Ovary (tissue), 3 donors: ENCODE measurements around the gene HPS1.

Experiments
- EP300 ChIP-seq: sonication (generic); formaldehyde crosslinking; IDR thresholded peaks from one replicate; pipeline ENCODE4 v1.6.1; 2017; ENCODE audit warnings: antibody characterized with exemption
- POLR2A ChIP-seq: fragments of 450-650 bp; IDR thresholded peaks from one replicate; pipeline ENCODE4 v1.6.1; 2017; ENCODE audit warnings: antibody characterized with exemption, mild to moderate bottlenecking, moderate library complexity
- TF ChIP-seq, protein P1 (sequence below), 3 donors: fragments of 450-650 bp in 2 of 3; fragments of 200-600 bp in 1 of 3; IDR thresholded peaks; one replicate each; pipeline versions ENCODE4 v1.5.1 to v1.8.0; 2016 to 2022; ENCODE audit warnings: antibody characterized with exemption in 3 of 3, mild to moderate bottlenecking in 1 of 3
- donor health status: DM: no; HTN: no; CAD: no.

- TF ChIP-seq, protein P1, sequence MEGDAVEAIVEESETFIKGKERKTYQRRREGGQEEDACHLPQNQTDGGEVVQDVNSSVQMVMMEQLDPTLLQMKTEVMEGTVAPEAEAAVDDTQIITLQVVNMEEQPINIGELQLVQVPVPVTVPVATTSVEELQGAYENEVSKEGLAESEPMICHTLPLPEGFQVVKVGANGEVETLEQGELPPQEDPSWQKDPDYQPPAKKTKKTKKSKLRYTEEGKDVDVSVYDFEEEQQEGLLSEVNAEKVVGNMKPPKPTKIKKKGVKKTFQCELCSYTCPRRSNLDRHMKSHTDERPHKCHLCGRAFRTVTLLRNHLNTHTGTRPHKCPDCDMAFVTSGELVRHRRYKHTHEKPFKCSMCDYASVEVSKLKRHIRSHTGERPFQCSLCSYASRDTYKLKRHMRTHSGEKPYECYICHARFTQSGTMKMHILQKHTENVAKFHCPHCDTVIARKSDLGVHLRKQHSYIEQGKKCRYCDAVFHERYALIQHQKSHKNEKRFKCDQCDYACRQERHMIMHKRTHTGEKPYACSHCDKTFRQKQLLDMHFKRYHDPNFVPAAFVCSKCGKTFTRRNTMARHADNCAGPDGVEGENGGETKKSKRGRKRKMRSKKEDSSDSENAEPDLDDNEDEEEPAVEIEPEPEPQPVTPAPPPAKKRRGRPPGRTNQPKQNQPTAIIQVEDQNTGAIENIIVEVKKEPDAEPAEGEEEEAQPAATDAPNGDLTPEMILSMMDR (IDR thresholded peaks at IDR 0.05): no peak
- TF ChIP-seq POLR2A (no peak), EP300 (no peak)
Measured at GRCh38 chr10:98449287-98449686, 2.6 kb upstream of the HPS1 start.
